ENCODE data around the gene UST. TPM values are rescaled to one million over a fixed set of nuclear protein-coding genes. Genes with fewer than 3 reads are reported as not detected.

UST gene
- total RNA-seq, 2 donors from 2014 or later: 1.1 to 2.7 TPM

DNA sequence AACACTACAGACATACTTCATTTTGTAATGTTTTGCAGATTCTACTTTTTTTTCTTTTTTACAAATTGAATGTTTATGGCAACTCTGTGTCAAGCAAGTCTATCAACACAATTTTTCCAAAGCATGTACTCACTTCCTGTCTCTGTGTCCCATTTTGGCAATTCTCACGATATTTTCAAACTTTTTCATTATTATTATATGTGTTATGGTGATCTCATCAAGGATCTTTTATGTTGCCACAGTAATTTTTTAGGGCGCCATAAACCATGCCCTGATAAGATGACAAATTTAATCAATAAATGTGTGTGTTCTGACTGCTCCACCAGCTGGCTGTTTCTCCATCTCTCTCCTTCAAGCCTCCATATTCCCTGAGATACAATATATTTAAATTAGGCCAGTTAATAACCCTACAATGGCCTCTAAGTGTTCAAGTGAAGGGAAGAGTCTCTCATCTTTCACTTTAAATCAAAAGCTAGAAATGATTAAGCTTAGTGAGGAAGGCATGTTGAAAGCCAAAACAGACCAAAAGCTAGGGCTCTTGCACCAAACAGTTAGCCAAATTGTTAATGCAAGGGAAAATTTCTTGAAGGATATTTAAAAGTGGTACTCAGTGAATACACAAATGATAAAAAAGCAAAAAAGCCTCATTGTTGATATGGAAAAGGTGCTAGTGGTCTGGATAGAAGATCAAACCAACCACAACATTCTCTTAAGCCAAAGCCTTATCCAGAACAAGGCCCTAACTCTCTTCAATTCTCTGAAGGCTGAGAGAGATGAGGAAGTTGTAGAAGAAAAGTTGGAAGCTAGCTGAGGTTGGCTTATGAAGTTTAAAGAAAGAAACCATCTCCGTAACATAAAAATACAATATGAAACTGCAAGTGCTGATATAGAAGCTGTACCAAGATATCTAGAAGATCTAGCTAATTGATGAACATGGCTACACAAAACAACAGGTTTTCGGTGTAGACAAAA is 376.3 kb downstream of the UST start:
- H3K4me1 ChIP-seq: no peaks in the 10 kb centered on the region
- DNase-seq: no peak
- intact Hi-C loops (cut with DNase I): no loop called here

DNA sequence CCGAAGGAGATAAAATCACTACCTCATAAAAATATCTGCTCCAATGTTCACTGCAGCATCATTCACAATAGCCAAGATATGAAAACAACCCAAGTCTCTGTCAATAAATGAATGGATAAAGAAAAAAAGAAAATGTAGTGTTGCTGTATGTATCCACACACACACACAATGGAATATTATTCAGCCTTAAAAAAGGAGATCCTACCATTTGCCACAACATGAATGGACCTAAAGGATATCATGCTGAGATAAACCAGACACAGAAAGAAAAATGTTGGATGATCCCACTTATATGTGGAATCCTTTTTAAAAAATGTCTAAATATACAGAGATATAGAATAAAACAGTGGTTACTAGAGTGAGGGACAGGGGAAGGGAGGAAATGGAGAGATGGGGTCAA is 378.5 kb downstream of the UST start:
- Histone ChIP-seq H3K27ac (no peak overlapping the region), H3K4me3 (no peak overlapping the region), H3K4me1 (no peaks in the 10 kb centered on the region), H3K36me3 (no peaks in the 10 kb centered on the region), H3K27me3 (no peaks in the 10 kb centered on the region), H3K9ac (ENCODE audit: low read depth in 2 of 2, low read length in 2 of 2) (no peak overlapping the region), H3K9me3 (no peaks in the 10 kb centered on the region)
- intact Hi-C loops (cut with DNase I): no loop called here
- TF ChIP-seq, protein P1, sequence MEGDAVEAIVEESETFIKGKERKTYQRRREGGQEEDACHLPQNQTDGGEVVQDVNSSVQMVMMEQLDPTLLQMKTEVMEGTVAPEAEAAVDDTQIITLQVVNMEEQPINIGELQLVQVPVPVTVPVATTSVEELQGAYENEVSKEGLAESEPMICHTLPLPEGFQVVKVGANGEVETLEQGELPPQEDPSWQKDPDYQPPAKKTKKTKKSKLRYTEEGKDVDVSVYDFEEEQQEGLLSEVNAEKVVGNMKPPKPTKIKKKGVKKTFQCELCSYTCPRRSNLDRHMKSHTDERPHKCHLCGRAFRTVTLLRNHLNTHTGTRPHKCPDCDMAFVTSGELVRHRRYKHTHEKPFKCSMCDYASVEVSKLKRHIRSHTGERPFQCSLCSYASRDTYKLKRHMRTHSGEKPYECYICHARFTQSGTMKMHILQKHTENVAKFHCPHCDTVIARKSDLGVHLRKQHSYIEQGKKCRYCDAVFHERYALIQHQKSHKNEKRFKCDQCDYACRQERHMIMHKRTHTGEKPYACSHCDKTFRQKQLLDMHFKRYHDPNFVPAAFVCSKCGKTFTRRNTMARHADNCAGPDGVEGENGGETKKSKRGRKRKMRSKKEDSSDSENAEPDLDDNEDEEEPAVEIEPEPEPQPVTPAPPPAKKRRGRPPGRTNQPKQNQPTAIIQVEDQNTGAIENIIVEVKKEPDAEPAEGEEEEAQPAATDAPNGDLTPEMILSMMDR (IDR thresholded peaks at IDR 0.05): no peak
- DNase-seq: no peak

More for the DNA sequence above, 376.3 kb downstream of the UST start:
- Histone ChIP-seq H3K27ac (no peak overlapping the region), H3K27me3 (no peaks in the 10 kb centered on the region), H3K9ac (ENCODE audit: low read depth in 2 of 2, low read length in 2 of 2) (no peak overlapping the region), H3K36me3 (no peaks in the 10 kb centered on the region), H3K4me3 (no peak overlapping the region), H3K9me3 (no peaks in the 10 kb centered on the region)
- TF ChIP-seq, protein P1 (IDR thresholded peaks at IDR 0.05): no peak
